Forelimb muscle (tissue), 1 donor: Measurements from ENCODE around the gene IREB2. TPM values are rescaled to one million over a fixed set of nuclear protein-coding genes. Genes with fewer than 3 reads are reported as not detected.
"Not testable (repeated sequence)": the region's sequence is repeated elsewhere in the genome, so short reads cannot be mapped to it uniquely, and the experiment has no call there.

Source experiments
- DNase-seq: peaks from one replicate; pipeline ENCODE4 v3.0.0-alpha.2; 2013; ENCODE audit warnings: low read depth
- polyA plus RNA-seq: library from polyadenylated mRNA; unstranded; fragments of 120-200 nt; gene quantifications from one replicate; pipeline ENCODE4 v1.2.1, GENCODE V29; 2013; ENCODE audit not compliant: insufficient read length

Gene IREB2
- polyA plus RNA-seq, 1 donor = 41.7 TPM

GRCh38 chr15:78432664-78433063, 5.4 kb upstream of the IREB2 start:
- DNase-seq = no peak

DNA sequence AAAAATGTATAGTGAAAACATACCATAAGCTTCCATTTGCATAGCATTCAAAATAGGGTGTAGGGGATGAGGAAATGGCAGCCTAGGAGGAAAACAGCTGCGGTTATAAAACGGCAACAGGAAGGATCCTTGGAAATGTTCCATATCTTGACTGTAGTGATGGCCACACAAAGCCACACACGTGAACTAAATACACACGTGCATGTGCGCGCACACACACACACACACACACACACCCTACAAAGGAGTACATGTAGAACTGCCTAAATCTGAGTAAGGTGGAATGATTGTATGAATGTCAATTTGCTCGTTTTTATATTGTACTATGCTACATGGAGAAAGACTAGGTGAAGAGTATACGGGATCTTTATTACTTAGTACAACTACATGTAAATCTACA, 3.9 kb upstream of the IREB2 start:
- DNase-seq = no peak

GRCh38 chr15:78434711-78435110, 3.3 kb upstream of the IREB2 start:
- not testable (repeated sequence) for DNase-seq

DNA sequence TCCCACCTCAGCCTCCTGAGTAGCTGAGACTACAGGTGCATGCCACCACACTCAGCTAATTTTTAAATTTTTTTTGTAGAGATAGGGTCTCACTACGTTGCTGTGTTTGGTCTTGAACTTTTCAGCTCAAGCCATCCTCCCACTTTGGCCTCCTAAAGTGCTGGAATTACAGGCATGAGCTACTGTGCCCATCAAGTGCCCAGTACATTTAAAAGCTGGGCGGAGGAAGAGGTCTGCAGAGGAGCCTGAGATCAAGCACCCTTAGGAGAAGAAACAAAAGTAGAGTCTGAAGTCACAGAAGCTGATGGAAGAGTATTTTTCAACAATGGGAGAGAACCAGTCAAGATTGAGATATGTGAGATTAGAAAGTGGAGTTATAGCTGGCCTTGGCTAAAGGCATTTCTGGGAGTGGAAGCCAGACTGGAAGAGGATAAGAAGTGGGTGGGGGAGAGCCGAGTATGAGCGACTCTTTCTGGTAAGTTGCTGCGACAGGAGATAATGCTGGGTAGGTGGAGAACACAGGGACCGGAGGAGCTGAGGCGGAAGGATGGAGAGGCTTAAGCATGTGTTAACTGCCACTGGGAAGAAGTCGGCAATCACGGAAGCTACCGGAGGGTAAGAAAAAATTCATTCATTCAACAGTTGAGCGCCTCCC, 782 bp upstream of the IREB2 start:
- no peak for DNase-seq

GRCh38 chr15:78438619-78439285, 736 bp downstream of the IREB2 start:
- no peak for DNase-seq

DNA sequence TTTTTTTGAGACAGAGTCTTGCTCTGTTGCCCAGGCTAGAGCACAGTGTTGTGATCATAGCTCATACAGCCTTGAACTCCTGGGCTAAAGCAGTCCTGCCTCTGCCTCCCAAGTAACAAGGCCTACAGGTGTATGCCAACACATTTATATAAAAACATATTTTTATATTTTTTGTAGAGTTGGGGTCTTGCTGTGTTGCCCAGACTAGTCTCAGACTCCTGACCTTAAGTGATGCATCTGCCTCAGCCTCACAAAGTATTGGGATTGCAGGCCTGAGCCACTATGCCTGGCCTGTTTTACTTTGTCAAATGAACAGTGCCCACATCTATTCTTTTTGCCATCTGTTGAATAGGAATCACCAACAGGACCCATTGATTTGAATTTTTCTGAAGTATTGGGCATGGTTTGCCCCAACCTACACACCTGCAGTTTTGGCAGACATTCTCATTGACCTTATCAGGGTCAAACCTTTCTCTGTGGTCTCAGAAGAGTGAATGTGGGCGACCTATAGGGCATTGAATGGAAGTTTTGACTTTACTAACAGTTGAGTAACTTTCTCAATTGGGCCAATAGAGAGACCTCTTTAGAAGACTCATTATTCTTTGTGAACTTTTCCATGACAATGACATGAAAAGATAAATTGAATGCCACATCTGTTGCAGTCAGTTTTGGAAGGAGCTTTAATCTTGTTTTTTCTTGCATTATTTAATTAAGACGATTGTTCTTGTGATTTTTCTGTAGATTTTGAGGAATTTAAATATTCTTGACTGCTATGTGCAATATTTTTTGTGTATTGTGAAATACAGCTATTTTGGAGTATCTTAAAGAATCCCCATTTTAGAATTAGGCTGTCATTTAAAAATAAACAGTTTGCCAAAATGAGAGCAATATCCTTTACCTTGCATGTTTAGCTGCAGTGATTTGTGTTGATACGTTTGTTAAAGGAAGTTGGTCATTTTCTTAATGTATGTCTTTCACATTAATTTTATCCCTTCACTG, 2.7 kb downstream of the IREB2 start:
- no peak for DNase-seq

GRCh38 chr15:78444255-78444654, 6.2 kb downstream of the IREB2 start:
- no peak for DNase-seq

GRCh38 chr15:78445875-78446274, 7.9 kb downstream of the IREB2 start:
- no peak for DNase-seq

- DNase-seq = no peak
These were observed 8.5 kb downstream of the IREB2 start for GRCh38 chr15:78446551-78446950.

DNA sequence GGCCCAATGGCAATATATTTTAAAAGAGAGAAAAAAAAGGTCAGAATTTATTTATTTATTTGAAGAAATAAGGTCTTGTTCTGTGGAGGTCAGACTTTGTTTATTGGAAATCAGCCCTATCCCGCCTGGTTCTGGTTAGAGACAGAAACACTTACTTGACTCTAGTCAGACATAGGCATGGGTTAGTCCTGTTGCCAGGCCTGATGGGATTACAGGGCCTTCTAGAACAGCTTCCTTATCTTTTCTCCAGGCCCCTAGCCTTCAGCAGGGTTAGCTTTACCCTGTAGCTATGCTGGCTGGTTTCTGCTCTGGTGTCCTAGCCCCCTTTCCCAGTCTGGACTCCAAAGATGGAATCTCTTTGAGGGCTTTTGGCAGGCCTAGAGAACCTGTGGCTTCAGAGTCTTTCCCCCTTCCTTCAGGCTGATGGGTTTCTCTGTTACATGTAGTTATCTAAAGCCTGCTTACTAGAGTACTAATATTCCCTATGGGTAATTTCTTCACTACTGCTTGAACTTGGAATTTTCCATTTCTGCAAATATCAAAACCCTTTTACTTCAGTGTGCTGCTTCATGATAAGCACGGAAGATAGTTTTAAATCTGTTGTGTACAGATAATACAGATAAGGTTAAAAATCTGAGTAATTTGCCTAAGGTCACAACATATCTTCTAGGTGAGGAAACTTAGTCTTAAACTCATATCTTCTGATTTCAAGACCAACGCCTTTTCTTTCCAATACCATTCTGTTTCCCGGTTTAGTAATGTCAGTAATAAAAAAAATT, 10.6 kb downstream of the IREB2 start:
- DNase-seq = no peak

- DNase-seq = no peak
These were observed 11.4 kb downstream of the IREB2 start for GRCh38 chr15:78449220-78449999.

DNA sequence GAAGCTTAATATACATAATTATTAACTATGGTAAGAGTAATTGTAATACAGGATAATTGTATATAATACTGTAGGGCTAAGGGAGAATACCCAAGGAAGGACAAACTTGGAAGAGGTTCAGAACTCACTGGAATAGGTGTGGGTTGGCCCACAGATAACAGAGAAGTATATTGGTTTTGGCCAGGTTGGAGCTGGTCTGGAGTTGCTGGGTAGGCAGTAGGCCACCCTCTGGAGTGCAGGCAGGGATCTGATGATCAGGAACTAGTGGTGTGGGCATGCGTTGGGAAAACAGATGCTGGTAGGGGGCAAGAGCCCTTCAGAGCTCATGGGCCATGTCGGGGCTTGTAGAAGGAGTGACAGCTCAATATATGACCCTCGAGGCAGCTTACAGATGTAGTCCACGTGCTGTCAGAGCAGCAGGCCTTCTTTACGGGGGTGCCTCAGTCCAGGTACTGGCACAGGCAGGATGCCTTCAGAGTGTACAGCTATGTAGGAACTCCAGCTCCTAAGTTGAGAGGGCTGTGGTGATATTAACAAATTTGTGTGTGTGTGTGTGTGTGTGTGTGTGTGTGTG, 12.4 kb downstream of the IREB2 start:
- DNase-seq = no peak

- no peak for DNase-seq
These were observed 14.5 kb downstream of the IREB2 start for GRCh38 chr15:78452485-78452884.

- no peak for DNase-seq
These were observed 15.4 kb downstream of the IREB2 start for GRCh38 chr15:78453447-78453846.

- DNase-seq = no peak
These were observed 17.0 kb downstream of the IREB2 start for GRCh38 chr15:78454992-78455391.

DNA sequence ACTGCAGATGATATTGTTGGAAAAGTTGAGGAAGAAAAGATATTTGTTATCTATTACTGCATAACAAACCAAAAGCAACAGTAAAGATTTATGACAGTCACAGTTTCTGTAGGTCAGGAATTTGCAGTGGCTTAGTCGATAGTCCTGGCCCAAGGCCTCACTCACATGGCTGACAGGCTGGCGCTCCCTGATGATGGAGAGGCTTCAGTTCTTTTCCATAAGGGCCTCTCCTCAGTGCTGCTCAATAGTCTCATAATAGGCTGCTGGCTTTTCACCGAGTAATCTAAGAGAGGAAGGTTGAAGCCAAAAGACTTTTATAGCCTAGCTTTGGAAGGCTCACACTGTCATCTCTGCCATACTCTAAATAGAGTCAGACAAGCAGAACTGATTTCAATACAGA, 17.7 kb downstream of the IREB2 start:
- DNase-seq = no peak

- no peak for DNase-seq
These were observed 18.4 kb downstream of the IREB2 start for GRCh38 chr15:78456426-78456825.

DNA sequence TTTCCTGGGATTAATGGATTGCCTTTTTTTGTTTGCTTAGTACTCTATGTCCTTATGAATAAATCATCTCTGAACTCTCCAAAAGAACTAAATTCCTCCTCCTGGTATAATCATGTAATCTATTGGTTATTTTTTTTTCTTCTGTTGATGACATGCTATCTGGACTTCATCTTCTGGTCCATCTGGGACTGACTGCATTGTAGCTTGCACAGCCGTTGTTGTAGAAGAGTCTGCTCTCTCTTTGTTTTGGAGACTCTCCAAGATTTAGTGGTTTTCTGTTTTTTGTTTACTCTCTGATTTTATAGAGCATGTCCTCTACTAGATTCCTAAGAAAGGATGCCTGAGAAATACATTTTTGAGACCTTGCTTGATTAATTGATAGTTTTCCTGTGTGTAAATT, 19.1 kb downstream of the IREB2 start:
- DNase-seq = no peak

- DNase-seq = no peak
These were observed 22.7 kb downstream of the IREB2 start for GRCh38 chr15:78460737-78461136.

GRCh38 chr15:78461171-78461888, 23.3 kb downstream of the IREB2 start:
- no peak for DNase-seq
